Stimulated activated CD8-positive, alpha-beta memory T cell treated with anti-CD3 and anti-CD28 coated beads, Interleukin-4, amount 100 ng/mL, for 1 hour (primary cell): Measurements from ENCODE around the gene GPT2.

ENCODE experiments used
- DNase-seq, 2 donors: peaks; one replicate each; pipeline ENCODE4 v3.0.0-alpha.2; 2020; ENCODE audit warnings: low read depth in 2 of 2, low spot score in 1 of 2

The GPT2 gene

GRCh38 chr16:46896314-46896968 is 12.3 kb downstream of the GPT2 start:
- no peak for DNase-seq

GRCh38 chr16:46897471-46897870 is 13.3 kb downstream of the GPT2 start:
- DNase-seq: no peak

GRCh38 chr16:46898006-46898405 is 13.8 kb downstream of the GPT2 start:
- no peak for DNase-seq

GRCh38 chr16:46899443-46900143 is 15.4 kb downstream of the GPT2 start:
- no peak for DNase-seq

DNA sequence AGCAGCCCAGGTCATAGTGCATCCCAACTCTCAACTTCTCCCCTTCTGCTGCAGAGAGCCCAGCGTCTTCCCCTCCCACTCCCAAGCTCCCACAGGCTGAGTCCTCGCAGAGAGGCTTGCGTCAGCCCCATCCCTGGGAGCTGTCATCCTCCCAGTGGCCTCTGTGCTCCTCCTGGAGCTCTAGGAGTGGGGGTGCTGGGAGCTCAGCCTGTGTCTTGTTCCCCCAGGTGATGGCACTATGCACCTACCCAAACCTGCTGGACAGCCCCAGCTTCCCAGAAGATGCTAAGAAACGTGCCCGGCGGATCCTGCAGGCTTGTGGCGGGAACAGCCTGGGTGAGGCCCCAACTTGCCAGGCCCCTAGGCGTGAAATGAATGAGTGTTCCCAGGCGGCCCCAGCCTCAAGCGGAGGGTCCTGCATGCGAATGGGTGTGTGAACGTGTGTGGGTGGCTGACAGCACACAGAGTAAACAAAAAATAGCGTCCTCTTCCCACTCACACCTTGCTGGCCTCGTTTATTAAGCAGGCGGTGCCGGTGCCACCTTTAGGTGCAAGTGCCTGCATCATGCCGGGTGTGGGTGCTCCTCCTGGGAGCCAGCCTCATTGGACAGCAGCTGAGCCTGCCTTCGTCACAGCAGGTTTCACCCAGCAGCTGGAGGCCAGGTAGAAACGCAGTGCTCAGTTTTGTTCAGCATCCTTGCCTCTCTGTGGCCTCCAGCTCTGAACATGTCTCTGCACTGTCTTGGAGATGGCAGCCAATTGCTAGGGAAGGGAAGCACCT is 16.5 kb downstream of the GPT2 start:
- DNase-seq: no peak

- no peak for DNase-seq
These were observed 17.5 kb downstream of the GPT2 start for GRCh38 chr16:46901709-46902108.

- DNase-seq: no peak
These were observed 19.2 kb downstream of the GPT2 start for GRCh38 chr16:46903255-46903905.

GRCh38 chr16:46904471-46904870 is 20.3 kb downstream of the GPT2 start:
- DNase-seq: no peak

DNA sequence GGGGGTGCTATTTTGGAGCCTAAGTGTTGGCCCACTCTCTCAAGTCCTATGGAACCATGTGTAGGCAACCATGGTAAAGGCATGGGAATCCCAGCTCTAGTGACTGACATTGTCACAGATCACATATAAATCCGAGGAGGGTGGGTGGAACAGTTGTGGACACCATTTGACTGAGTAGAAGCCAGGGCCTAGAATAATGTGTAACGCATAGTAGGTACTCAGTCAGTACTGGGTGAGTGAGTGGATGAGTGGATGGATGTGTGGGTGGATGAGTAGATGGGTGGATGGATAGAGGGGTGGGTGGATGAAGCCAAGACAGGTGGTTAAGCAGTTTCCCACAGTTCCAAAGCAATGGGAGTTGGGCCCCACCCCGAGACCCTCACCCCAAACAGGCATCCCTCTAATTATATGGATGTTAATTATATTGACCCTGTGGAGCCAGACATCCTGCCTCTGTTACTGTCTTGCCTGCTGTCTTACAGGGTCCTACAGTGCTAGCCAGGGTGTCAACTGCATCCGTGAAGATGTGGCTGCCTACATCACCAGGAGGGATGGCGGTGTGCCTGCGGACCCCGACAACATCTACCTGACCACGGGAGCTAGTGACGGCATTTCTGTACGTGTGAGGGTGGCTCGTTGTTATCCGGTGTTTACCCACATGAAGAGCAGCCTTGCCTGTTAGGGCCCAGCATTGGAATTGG is 22.3 kb downstream of the GPT2 start:
- DNase-seq: no peak

GRCh38 chr16:46907061-46907774 is 23.1 kb downstream of the GPT2 start:
- no peak for DNase-seq

DNA sequence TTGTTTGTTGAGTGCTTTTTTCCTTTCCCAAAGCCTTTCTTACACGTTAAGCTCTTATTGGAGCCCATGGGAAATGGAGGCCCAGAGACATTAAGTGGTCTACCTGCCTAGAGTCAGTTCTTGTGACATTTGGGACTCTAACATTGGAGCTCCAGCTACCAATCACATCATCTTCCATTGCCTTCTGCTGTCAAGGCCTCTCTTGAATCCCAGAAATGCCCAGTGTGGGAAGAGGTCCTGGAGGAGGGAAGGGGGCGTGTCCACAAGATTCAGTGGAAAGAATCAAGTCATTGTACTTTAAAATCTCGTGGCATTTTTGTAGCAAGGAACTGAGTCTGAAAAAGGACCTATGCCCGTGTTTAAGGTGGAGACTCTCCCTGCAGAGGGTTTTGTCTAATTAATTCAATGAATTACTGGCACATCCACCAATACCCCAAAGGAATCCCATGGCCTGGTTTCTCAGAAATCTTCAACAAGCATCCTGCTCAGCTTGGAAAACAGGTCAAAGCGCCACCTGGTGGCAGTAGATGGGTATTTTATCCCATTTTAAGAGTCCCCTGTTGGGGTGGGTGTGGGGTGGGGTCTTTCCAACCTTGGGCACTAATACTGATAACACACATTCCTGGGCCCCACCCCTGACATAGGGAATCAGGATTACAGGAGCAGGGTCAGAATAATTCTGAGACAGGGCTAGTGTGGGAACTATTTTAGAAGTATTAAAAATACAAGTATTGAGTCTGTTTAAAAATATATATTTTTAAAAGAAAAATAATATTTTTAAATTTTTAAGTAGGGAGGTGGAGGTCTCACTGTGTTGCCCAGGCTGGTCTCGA is 24.6 kb downstream of the GPT2 start:
- peak; percentile 17 to 37 for DNase-seq

DNA sequence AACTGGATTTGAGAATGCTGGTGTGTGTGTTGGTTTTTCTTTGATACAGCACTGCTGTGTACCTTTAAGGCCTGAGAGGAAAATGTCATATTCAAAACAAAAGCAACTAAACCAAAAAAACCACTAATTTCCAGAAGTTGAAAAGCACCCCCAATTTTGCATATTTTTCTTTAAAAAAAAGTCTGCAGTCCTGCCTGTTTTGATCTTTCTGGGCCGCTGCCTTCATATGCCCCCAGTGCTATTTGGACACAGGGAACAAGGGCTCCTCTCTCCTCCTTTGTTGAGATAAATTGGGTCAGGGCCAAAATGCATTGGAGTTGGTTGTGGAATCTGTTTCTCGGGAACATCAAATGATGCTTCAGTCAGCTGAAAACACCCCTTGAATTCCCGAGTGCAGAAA is 26.9 kb downstream of the GPT2 start:
- DNase-seq: no peak

DNA sequence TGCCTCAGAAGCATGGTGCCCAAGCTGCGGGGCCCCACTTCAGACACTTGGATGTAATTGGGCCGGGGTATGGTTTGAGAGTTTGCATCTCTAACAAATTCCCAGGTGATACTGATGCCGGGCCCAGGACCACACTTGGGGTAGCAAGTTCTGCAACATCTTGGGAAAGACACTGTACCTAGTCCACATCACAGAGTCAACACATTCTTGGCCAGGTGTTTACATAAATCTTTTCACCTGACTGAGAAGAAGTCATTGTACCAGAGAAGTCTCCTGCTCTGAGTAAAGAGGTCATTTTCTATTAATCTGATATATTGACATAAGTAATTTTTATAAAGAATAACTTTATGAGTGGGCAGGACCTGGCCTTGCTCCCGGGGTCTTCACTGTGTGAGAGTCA is 27.5 kb downstream of the GPT2 start:
- no peak for DNase-seq

DNA sequence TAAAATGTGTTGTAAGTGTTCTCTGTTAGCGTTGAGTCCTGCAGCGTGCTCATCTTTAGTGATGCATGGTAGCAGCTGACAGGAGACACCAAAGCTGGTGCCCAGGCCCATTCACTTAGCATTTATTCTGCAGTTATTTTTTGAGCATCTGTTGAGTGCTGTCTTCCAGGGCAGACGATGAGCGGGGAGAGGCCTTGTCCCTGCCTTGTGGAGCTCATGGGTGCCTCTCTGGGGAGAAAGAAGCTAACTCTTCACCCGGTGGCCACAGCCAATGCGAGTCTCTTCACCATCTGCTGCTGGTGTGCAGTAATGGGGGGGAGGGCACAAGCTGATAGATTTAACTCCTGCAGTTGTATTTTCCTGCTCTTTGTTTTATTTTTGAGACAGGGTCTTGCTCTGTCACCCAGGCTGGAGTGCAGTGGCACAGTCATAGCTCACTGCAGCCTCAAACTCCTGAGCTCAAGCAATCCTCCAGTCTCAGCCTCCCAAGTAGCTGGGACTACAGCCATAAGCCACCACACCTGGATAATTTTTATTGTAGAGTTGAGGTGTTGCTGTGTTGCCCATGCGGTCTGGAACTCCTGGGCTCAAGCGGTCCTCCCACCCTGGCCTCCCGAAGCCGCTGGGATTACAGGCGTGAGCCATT is 30.5 kb downstream of the GPT2 start:
- DNase-seq: no peak

GRCh38 chr16:46915483-46916025 is 31.4 kb downstream of the GPT2 start:
- DNase-seq: no peak

- no peak for DNase-seq
These were observed 32.8 kb downstream of the GPT2 start for GRCh38 chr16:46916980-46917379.

GRCh38 chr16:46918400-46918799 is 34.2 kb downstream of the GPT2 start:
- DNase-seq: no peak

DNA sequence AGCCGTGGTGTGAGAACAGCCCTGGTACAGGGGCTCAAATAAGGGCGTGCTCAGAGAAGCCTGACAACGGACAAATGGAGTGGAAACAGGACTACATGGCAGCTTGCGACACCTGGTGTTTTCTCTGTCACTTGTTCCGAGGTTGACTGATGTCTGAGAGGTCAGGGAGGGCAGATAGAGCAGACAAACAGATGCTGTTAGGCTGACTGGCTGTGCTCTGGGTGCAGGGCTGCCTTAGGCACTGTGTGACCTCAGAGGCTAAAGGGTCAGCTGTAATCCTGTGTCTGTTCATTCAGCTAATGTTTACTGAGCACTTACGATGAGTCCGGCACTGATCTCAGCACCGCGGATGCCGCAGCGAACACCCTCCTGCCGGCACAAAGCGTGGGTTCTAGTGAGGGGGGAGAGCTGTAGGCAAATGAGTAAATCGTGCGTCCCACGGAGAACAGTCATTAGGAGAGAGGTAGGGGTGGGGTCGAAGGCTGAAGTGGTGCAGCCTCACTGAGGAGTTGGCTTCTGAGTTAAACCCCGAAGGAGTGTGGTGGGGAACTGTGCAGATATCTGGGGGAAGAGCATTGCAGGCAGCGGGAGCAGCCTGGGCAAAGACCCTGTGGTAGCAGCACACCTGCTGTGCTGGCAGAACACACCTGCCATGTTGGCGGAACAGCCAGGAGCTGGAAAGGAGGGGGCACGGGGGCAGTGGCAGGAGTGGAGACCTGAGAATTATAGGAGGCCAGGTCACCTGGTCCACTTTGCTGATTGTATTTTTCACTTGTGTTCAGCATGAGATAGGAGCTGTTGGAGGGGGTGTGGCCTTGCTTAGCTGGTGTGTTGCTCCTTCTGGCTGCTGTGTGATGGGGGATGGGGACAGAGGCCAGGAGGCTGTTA is 35.0 kb downstream of the GPT2 start:
- no peak for DNase-seq
